Heart left ventricle (tissue), 16 donors: ENCODE data around the gene NSMCE1. TPM values are rescaled to one million over a fixed set of nuclear protein-coding genes. Genes with fewer than 3 reads are reported as not detected.

ENCODE experiments used
- ATAC-seq, 4 donors: fragments of 200-7000 bp; cut with Tn5 transposase; one replicate each; pipeline ENCODE4 v1.9.1; 2020 to 2022; ENCODE audit warnings: moderate library complexity in 4 of 4, mild to moderate bottlenecking in 3 of 4, moderate number of reproducible peaks in 1 of 4
- DNase-seq, 5 donors: peaks; one replicate each; pipeline ENCODE4 v3.0.0-alpha.2; 2020
- H3K27ac ChIP-seq, 12 donors: fragments of 200-600 bp; sonication (generic) in 4 of 12; one replicate each; pipeline versions ENCODE4 v1.5.0 to v1.8.0; 2016 to 2022; ENCODE audit warnings: mild to moderate bottlenecking in 2 of 12
- H3K27me3 ChIP-seq, 9 donors: fragments of 200-600 bp; sonication (generic) in 2 of 9; one replicate each; pipeline versions ENCODE4 v1.5.1 to v1.8.0; 2016 to 2022; ENCODE audit warnings: mild to moderate bottlenecking in 3 of 9
- H3K36me3 ChIP-seq, 9 donors: fragments of 200-600 bp; sonication (generic) in 2 of 9; one replicate each; pipeline versions ENCODE4 v1.5.0 to v1.8.0; 2018 to 2022; ENCODE audit warnings: mild to moderate bottlenecking in 2 of 9
- H3K4me1 ChIP-seq, 12 donors: fragments of 200-600 bp; sonication (generic) in 4 of 12; one replicate each; pipeline versions ENCODE4 v1.5.0 to v1.8.0; 2016 to 2022; ENCODE audit warnings: mild to moderate bottlenecking in 3 of 12
- H3K4me3 ChIP-seq, 12 donors: fragments of 200-600 bp; sonication (generic) in 4 of 12; one replicate each; pipeline versions ENCODE4 v1.5.0 to v1.8.0; 2017 to 2022; ENCODE audit warnings: mild to moderate bottlenecking in 9 of 12, moderate library complexity in 4 of 12
- H3K9me3 ChIP-seq, 12 donors: fragments of 200-600 bp; sonication (generic) in 4 of 12; one replicate each; pipeline versions ENCODE4 v1.5.0 to v1.8.0; 2016 to 2022; ENCODE audit warnings: mild to moderate bottlenecking in 1 of 12
- CTCF ChIP-seq, 12 donors: fragments of 200-600 bp; sonication (generic) in 4 of 12; IDR thresholded peaks; one replicate each; pipeline versions ENCODE4 v1.5.0 to v1.8.0; 2018 to 2022; ENCODE audit warnings: antibody characterized with exemption in 12 of 12, mild to moderate bottlenecking in 5 of 12
- POLR2A ChIP-seq, 2 donors: fragments of 450-650 bp; IDR thresholded peaks; one replicate each; pipeline ENCODE4 v1.6.1; 2017; ENCODE audit warnings: antibody characterized with exemption in 2 of 2, mild to moderate bottlenecking in 2 of 2, moderate library complexity in 2 of 2
- WGBS, 4 donors: extraction: QIAGEN DNeasy Blood & Tissue Kit in 2 of 4; methylation state at CpG; one replicate each; pipeline versions ENCODE4 v1.1.5 to v1.1.7; 2013 to 2018; 5-methylcytosine and 5-hydroxymethylcytosine counted together
- intact Hi-C, 10 donors: fragments of 100-400 bp; cut with DNase I; formaldehyde crosslinking; loops; one replicate each; pipeline versions ENCODE4 v1.11.1 to v1.14.2; 2022
- polyA plus RNA-seq, 2 donors: library from polyadenylated mRNA; stranded (reverse); fragments of 200-250 nt; gene quantifications; one replicate each; pipeline ENCODE4 v1.2.3, GENCODE V29; 2013
- total RNA-seq, 9 donors: library from RNA; depleted of rRNA in 2 of 9; stranded (reverse); fragments of >200 nt in 2 of 9; fragmentation: NEBNext Ultra II Directional in 3 of 9; extraction: Animal tissue kit (Norgen Biotek cat#: 25700) in 3 of 9; gene quantifications; one replicate each; pipeline versions ENCODE4 v1.1.0 to v1.2.4, GENCODE V29; 2016 to 2023
- donor health status: ischemic (EF 13 %, LVEDD 7.1; RV severe dilation, severe dysfunction).
- donor health status: healthy with polysubstance abuse.
- donor health status: DM: no; HTN: yes; CAD: no.
- donor health status: DM: no; HTN: no; CAD: no.
- donor health status: ischemic (EF 25% LVEDD 6.9; RV normal size, moderate dysfunction).
- donor health status: ischemic (EF 25% LVEDD 5.7; RV mildly dilated, moderate dysfunction).
- donor health status: healthy.
- donor health status: DM: yes; HTN: yes; CAD: no.
- donor health status: ischemic (EF 35%, LVEDD 5.7; RV mildly dilated, moderate dysfunction).
- donor health status: nonischemic (EF 11% LVEDD 7.7; RV severe dilation, severe dysfunction).
- donor health status: DM: yes; HTN: yes; CAD: no.
- donor health status: PGD.
- donor health status: ischemic (EF 29% LVEDD 5.4; RV normal size, mild dysfunction).
- donor health status: nonischemic (EF 23%, LVEDD 6.1; RV moderate dilation, normal function).

The NSMCE1 gene
- total and polyA plus RNA-seq, 11 donors: 29.6 to 48.7 (median 37.1) TPM

DNA sequence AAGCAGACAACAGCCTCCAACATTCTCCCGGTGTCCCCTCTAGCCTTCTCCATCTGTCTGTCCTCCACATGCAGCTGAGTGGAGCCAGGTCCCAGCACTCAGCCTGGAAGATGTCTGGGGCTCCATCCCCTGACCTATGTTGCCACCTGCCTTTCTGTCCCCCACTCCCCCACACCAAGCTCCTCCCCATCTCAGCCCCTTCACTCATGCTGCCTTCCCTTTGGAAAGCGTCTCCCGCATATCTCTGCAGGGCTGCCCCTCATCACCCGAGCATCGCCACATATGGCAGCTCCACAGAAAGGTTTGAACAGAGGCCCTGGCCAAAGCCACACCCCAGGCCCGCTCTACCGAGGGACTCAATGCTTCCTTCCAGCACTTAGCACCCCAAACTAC is 24.2 kb downstream of the NSMCE1 start:
- intact Hi-C loops: loop anchor here in 3 of 10 donors (2.0 to 10.0 kb wide), 4 partner anchors 20 to 118 kb away; partner anchors contain the start of gene IL4R (in 1 of the 3)
- no peak overlapping the region for H3K4me3 ChIP-seq
- peak overlapping the region in 11 of 12 donors; percentile 19 to 82 (median 56) for H3K27ac ChIP-seq
- DNase-seq (no peak), ATAC-seq (no peak)
- TF ChIP-seq CTCF (IDR thresholded peaks at IDR 0.05) (no peak), POLR2A (IDR thresholded peaks at IDR 0.05) (no peak)
- no peaks in the 10 kb centered on the region for H3K9me3 ChIP-seq
- H3K27me3 ChIP-seq: no peaks in the 10 kb centered on the region
- WGBS, 4 donors: 93 to 95% (median 94%) methylated on average over 7 of the region's 7 CpGs
- H3K4me1 ChIP-seq: peaks cover 0 to 66% (median 37%) of the 10 kb centered on the region in 12 donors
- H3K36me3 ChIP-seq: no peaks in the 10 kb centered on the region

- Histone ChIP-seq H3K36me3 (no peaks in the 10 kb centered on the region), H3K4me1 (peaks cover 0 to 67% (median 37%) of the 10 kb centered on the region in 12 donors), H3K4me3 (no peak overlapping the region), H3K27ac (peak overlapping the region; percentile 23 to 82 (median 56)), H3K27me3 (no peaks in the 10 kb centered on the region), H3K9me3 (no peaks in the 10 kb centered on the region)
- intact Hi-C loops: loop anchor here in 4 of 10 donors (2.0 to 10.0 kb wide), 5 partner anchors 21 to 118 kb away; partner anchors contain the start of gene IL4R (in 1 of the 4)
- ATAC-seq (no peak), DNase-seq (no peak)
- WGBS, 4 donors: 92 to 95% (median 94%) methylated on average over 11 of the region's 11 CpGs
- TF ChIP-seq CTCF (IDR thresholded peaks at IDR 0.05): no peak
- no peak for TF ChIP-seq POLR2A (IDR thresholded peaks at IDR 0.05)
Measured at GRCh38 chr16:27243725-27244362, 24.7 kb downstream of the NSMCE1 start.

DNA sequence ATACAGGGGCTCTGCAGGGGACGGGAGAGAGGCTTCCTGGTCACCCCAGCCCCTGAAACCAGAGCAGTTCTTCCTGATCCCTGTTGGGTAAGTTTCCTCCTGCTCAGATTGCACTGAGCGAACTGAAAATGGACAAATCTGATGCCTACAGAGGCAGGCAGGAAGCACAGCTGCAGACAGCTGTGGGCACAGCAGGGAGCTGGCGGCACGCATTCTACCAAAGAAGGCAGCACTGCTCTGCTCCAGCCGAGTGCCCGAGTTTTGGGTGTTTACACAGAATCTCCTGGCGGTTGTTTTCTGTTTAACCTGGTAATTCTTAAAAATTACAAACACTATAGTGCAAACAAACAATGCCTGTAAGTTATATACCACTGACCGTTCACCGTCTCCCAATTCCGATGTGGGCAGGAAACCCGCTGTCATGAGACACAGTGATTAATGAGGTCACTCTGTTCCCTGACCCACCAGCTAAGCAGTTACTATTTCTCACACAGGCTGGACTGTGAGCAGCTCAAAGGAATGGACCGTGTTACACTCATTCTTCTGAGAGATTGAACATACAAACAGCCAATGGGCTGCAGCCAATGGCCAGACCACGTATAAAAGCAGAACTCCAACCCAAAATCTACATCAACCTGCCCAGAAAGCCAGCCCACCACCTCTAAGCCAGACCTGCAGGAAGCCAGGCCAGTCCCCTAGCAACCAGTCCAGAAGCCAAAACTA is 25.5 kb downstream of the NSMCE1 start:
- peak in 4 of 5 donors; percentile 43 to 72 (median 62) for DNase-seq

More for the DNA sequence above, 25.5 kb downstream of the NSMCE1 start:
- TF ChIP-seq POLR2A (IDR thresholded peaks at IDR 0.05) (no peak), CTCF (IDR thresholded peaks at IDR 0.05) (no peak)
- no peaks in the 10 kb centered on the region for H3K27me3 ChIP-seq
- no peaks in the 10 kb centered on the region for H3K36me3 ChIP-seq
- H3K4me3 ChIP-seq: peak overlapping the region in 8 of 12 donors; percentile 17 to 33 (median 26)
- peak; percentile 66 to 76 (median 72) for ATAC-seq
- H3K4me1 ChIP-seq: peaks cover 0 to 75% (median 40%) of the 10 kb centered on the region in 12 donors
- peak overlapping the region; percentile 7 to 82 (median 57) for H3K27ac ChIP-seq
- 49 to 59% (median 50%) methylated on average over 12 to 13 of the region's 13 CpGs for WGBS, 4 donors
- no peaks in the 10 kb centered on the region for H3K9me3 ChIP-seq
- intact Hi-C loops: loop anchor here in 3 of 10 donors (2.0 to 10.0 kb wide), 4 partner anchors 72 to 119 kb away; partner anchors contain the start of gene IL4R (in 1 of the 3)
